Activated B cell treated with CpG ODN at 0.5 μM for 24 hours (primary cell): ENCODE measurements around the gene CDC42EP4. TPM values are rescaled to one million over a fixed set of nuclear protein-coding genes. Genes with fewer than 3 reads are reported as not detected.

Experiments used
- ATAC-seq: fragments of 200-7000 bp; cut with Tn5 transposase; one replicate; pipeline ENCODE4 v1.10.0; 2021; ENCODE audit warnings: low read depth, mild to moderate bottlenecking, moderate library complexity
- CTCF ChIA-PET: fragments of 350-600 bp; sonication (Branson Sonifier 250); formaldehyde crosslinking; loops from one replicate; lab custom pipeline; 2021; ENCODE audit warnings: antibody characterized with exemption; lab: Charles Lee
- POLR2A ChIA-PET: fragments of 350-600 bp; sonication (Branson Sonifier 250); formaldehyde crosslinking; loops from one replicate; lab custom pipeline; 2021; ENCODE audit warnings: antibody characterized with exemption; lab: Charles Lee
- DNase-seq: peaks from one replicate; pipeline ENCODE4 v3.0.0; 2022
- H3K27ac Mint-ChIP-seq: one replicate; pipeline ENCODE4 v1.8.0; 2020; ENCODE audit warnings: mixed read lengths
- H3K27me3 Mint-ChIP-seq: one replicate; pipeline ENCODE4 v1.8.0; 2021; ENCODE audit warnings: mixed read lengths
- H3K36me3 Mint-ChIP-seq: one replicate; pipeline ENCODE4 v1.8.0; 2021; ENCODE audit warnings: low read depth, mixed read lengths
- H3K4me1 Mint-ChIP-seq: one replicate; pipeline ENCODE4 v1.8.0; 2021; ENCODE audit warnings: mixed read lengths
- H3K4me3 Mint-ChIP-seq: one replicate; pipeline ENCODE4 v1.8.0; 2020; ENCODE audit warnings: mild to moderate bottlenecking, mixed read lengths
- H3K9me3 Mint-ChIP-seq: one replicate; pipeline ENCODE4 v1.8.0; 2020; ENCODE audit warnings: mixed read lengths
- intact Hi-C: fragments of 100-400 bp; cut with micrococcal nuclease; formaldehyde crosslinking; loops from one replicate; pipeline ENCODE4 v1.15.1; 2024
- total RNA-seq: library from RNA; stranded (reverse); gene quantifications from 2 replicates; pipeline ENCODE4 v1.2.3, GENCODE V29; 2022
- TF ChIP-seq, protein P1 (sequence below): fragments of 200-600 bp; IDR thresholded peaks from one replicate; pipeline ENCODE4 v1.8.0; 2022; ENCODE audit warnings: antibody characterized with exemption, mild to moderate bottlenecking

CDC42EP4 gene
- total RNA-seq, 1 donor from 2014 or later = 0.95 TPM

DNA sequence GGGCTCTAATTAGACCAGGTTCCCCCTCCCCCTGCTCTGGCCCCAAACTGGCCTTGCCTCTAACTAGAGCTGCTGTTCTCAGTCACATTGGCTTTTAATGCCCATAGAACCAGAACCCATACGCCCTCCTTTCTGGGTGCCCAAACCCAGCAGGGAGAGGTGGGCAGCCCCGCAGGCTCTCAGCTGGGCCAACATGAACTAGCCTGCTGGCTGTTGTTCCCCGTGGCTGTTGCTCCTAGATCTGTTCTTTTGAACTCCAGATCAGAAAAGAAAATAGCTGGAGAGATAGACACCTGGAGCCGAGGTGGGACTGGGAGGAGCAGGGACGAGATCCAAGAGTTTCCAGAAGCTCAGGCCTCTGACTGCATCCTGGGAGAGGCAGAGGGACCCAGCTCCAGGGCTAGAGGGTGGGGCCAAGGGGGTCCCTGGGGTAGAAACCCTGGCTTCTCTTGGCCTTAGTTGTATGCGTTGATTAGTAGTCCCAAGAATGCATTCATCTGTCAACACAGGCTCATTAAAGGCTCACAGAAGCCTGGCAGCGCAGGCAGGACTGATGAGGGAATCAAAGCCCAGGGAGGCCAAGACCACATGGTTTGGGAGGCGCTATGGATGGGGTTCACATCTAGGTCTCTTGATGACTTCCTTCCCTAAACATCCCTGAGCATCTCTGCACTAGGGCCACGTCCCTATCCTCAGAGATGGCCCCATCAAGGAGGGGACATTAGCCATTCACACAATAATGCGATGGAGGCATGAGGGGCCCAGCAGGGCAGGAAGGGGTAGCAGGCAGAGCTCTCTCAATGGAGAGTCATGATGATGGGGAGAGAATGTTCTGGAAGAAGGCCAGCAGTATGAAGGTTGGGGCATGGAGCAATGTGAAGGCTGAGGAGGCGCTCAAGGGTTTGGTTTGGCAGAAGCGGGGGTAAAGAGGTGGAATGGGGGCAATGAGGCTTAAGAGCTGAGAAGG lies 48.8 kb downstream of the CDC42EP4 start:
- intact Hi-C loops = no loop called here
- Mint-ChIP-seq H3K27me3 (peaks cover 3% of the 10 kb centered on the region), H3K9me3 (no peaks in the 10 kb centered on the region), H3K27ac (no peak overlapping the region), H3K36me3 (no peaks in the 10 kb centered on the region), H3K4me1 (no peaks in the 10 kb centered on the region), H3K4me3 (no peak overlapping the region)
- no peak for ATAC-seq
- ChIA-PET POLR2A (no interaction called here), CTCF (no interaction called here)
- TF ChIP-seq, protein P1, sequence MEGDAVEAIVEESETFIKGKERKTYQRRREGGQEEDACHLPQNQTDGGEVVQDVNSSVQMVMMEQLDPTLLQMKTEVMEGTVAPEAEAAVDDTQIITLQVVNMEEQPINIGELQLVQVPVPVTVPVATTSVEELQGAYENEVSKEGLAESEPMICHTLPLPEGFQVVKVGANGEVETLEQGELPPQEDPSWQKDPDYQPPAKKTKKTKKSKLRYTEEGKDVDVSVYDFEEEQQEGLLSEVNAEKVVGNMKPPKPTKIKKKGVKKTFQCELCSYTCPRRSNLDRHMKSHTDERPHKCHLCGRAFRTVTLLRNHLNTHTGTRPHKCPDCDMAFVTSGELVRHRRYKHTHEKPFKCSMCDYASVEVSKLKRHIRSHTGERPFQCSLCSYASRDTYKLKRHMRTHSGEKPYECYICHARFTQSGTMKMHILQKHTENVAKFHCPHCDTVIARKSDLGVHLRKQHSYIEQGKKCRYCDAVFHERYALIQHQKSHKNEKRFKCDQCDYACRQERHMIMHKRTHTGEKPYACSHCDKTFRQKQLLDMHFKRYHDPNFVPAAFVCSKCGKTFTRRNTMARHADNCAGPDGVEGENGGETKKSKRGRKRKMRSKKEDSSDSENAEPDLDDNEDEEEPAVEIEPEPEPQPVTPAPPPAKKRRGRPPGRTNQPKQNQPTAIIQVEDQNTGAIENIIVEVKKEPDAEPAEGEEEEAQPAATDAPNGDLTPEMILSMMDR = no peak
- DNase-seq = no peak

DNA sequence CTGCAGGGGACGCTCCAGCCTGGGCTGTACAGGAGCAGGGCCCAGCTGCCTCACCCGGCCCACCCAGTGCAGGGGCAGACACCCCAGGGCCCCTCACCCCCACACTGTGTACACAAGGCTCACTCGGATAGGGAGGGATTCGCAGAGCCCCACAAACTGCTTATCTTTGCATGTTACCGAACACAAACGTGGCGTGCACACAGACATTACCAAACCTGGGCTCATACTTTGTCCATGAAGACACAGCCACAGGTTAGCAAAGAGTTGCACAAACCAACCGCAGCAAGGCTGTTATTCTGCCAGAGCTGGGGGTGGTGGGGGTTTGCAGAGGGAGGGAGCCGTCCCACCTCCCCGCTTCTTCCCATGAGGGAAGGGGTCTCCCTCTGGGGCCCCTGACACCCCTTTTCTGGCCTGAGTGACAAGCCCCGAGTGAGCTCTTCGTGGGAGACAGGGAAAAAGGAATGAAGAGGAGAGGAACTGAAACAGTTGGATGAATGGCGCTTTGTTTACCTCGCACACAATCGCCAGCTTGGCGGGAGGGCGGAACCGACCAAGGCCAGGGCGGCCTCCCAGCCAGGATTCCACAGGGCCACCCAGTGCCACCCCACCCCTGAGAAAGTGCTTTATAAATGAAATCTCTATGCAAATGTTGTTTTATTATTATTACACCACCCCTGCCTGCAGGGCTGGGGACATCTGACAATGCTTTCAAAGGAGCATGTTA lies 49.7 kb downstream of the CDC42EP4 start:
- POLR2A ChIA-PET = no interaction called here
- Mint-ChIP-seq H3K4me1 (no peaks in the 10 kb centered on the region), H3K36me3 (no peaks in the 10 kb centered on the region), H3K27ac (no peak overlapping the region), H3K4me3 (no peak overlapping the region), H3K9me3 (no peaks in the 10 kb centered on the region), H3K27me3 (peaks cover 3% of the 10 kb centered on the region)
- ATAC-seq (no peak), DNase-seq (no peak)
- TF ChIP-seq, protein P1 = no peak
- intact Hi-C loops = no loop called here
- CTCF ChIA-PET = no interaction called here

GRCh38 chr17:73261617-73261951 lies 50.2 kb downstream of the CDC42EP4 start, which contains the start of gene CPSF4L:
TSS of gene CPSF4L (minus strand) at chr17:73261880. CDS start at chr17:73261818, 62 bp downstream.
- no peak for DNase-seq
- ChIA-PET POLR2A (no interaction called here), CTCF (interaction anchor here (1.5 kb wide), 1 partner anchor 109 kb away, joined by 4 read pairs; no protein-coding TSS in a partner anchor)
- peaks cover 3% of the 10 kb centered on the region for H3K27me3 Mint-ChIP-seq
- no peaks in the 10 kb centered on the region for H3K36me3 Mint-ChIP-seq
- intact Hi-C loops = no loop called here
- H3K4me1 Mint-ChIP-seq = no peaks in the 10 kb centered on the region
- TF ChIP-seq, protein P1 = no peak
- H3K4me3 Mint-ChIP-seq = no peak within 1 kb of the TSS
- H3K27ac Mint-ChIP-seq = no peak within 1 kb of the TSS
- no peak for ATAC-seq
- no peaks in the 10 kb centered on the region for H3K9me3 Mint-ChIP-seq

DNA sequence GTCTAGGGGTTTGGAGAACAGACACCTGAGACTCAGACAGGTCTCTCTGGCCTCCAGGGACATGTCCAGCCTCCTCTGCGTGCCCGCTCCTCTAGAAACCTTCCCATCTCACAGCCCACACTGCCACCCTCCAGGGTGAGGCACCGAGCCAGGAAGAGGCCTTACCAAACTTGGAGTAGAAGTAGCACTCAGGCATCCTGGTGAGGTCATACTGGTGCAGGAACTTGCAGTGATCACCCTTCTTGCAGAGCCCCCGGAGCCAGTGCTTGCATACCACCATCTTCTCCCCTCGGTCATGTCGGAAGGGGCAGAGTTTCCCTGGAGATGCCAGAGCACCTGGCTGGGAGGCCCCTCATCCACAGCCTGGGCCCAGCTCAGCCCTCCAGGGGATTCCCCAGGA lies 54.3 kb downstream of the CDC42EP4 start:
- no peak overlapping the region for H3K27ac Mint-ChIP-seq
- TF ChIP-seq, protein P1 = no peak
- H3K27me3 Mint-ChIP-seq = peaks cover under 1% of the 10 kb centered on the region
- no peaks in the 10 kb centered on the region for H3K36me3 Mint-ChIP-seq
- H3K9me3 Mint-ChIP-seq = no peaks in the 10 kb centered on the region
- H3K4me1 Mint-ChIP-seq = peaks cover 2% of the 10 kb centered on the region
- DNase-seq (no peak), ATAC-seq (no peak)
- intact Hi-C loops = loop anchor here (2.0 to 5.0 kb wide), 4 partner anchors 55 to 695 kb away; partner anchors contain the start of gene CDC42EP4
- ChIA-PET CTCF (interaction anchor here (1.5 to 2.1 kb wide), 2 partner anchors 113 to 530 kb away, joined by 3 to 22 read pairs; no protein-coding TSS in a partner anchor), POLR2A (no interaction called here)
- H3K4me3 Mint-ChIP-seq = no peak overlapping the region
